H1 (cell line): ENCODE data around the gene TWSG1. TPM values are rescaled to one million over a fixed set of nuclear protein-coding genes. Genes with fewer than 3 reads are reported as not detected.

Experiments
- CTCF ChIA-PET: fragments of 300-600 bp; sonication (Branson Sonifier 250); formaldehyde crosslinking; loops from one replicate; lab custom pipeline; 2021; ENCODE audit not compliant: partially characterized antibody; lab: Charles Lee
- POLR2A ChIA-PET: fragments of 300-600 bp; sonication (Branson Sonifier 250); formaldehyde crosslinking; loops from one replicate; lab custom pipeline; 2021; ENCODE audit warnings: inconsistent platforms; ENCODE audit not compliant: partially characterized antibody; lab: Charles Lee
- DNase-seq, 2 experiments: peaks; one replicate each; pipeline versions ENCODE4 v3.0.0 to v3.0.0-alpha.2; 2010 to 2022; ENCODE audit warnings: low spot score in 2 of 2, low read depth in 1 of 2, mixed read lengths in 1 of 2
- FAIRE-seq: peaks from 2 replicates; lab custom pipeline; 2011; peaks lifted over from hg19 to GRCh38; lab: Jason Lieb, UNC
- H2AFZ ChIP-seq: 2 replicates; pipeline ENCODE4 v1.8.1; 2012; ENCODE audit warnings: low read length, inconsistent platforms
- H2AK5ac ChIP-seq: 2 replicates; pipeline ENCODE4 v1.6.1; 2013; ENCODE audit warnings: low read depth, low read length
- H2BK120ac ChIP-seq: replicated peaks from 2 replicates; pipeline ENCODE3; 2013; ENCODE audit warnings: low read depth, low read length, inconsistent platforms
- H2BK12ac ChIP-seq: 2 replicates; pipeline ENCODE4 v1.6.1; 2013; ENCODE audit warnings: low read depth, low read length
- H2BK15ac ChIP-seq: 2 replicates; pipeline ENCODE4 v1.6.1; 2013; ENCODE audit warnings: low read length
- H2BK20ac ChIP-seq: 2 replicates; pipeline ENCODE4 v1.6.1; 2013; ENCODE audit warnings: low read length
- H2BK5ac ChIP-seq: 2 replicates; pipeline ENCODE4 v1.6.1; 2013; ENCODE audit warnings: low read depth, low read length
- H3K14ac ChIP-seq: 2 replicates; pipeline ENCODE4 v1.6.1; 2013; ENCODE audit warnings: inconsistent platforms; ENCODE audit not compliant: insufficient read length
- H3K18ac ChIP-seq: 2 replicates; pipeline ENCODE4 v1.6.1; 2013; ENCODE audit warnings: low read length; ENCODE audit errors: extremely low read depth
- H3K23ac ChIP-seq: 2 replicates; pipeline ENCODE4 v1.6.1; 2013; ENCODE audit warnings: inconsistent platforms; ENCODE audit not compliant: insufficient read length
- H3K23me2 ChIP-seq: 2 replicates; pipeline ENCODE4 v1.6.1; 2013; ENCODE audit warnings: low read depth, low read length
- H3K27ac ChIP-seq: 2 replicates; pipeline ENCODE4 v1.6.1; 2011; ENCODE audit warnings: low read depth, low read length, inconsistent platforms
- H3K27me3 ChIP-seq, 4 experiments: replicated peaks in 1 of 4; 1 replicate in 1 of 4; 2 replicates in 3 of 4; pipeline versions ENCODE4 v1.6.1 to v1.8.1; 2011 to 2013; ENCODE audit warnings: low read length in 3 of 4, mild to moderate bottlenecking in 3 of 4, inconsistent platforms in 2 of 4, mixed read lengths in 2 of 4, moderate library complexity in 1 of 4; ENCODE audit not compliant: control insufficient read depth in 3 of 4, insufficient read depth in 3 of 4; ENCODE audit errors: extremely low read depth in 1 of 4
- H3K36me3 ChIP-seq, 4 experiments: 2 replicates each; pipeline versions ENCODE4 v1.6.1 to v1.8.1; 2011 to 2013; ENCODE audit warnings: mild to moderate bottlenecking in 4 of 4, low read length in 3 of 4, moderate library complexity in 2 of 4, control low read depth in 1 of 4, inconsistent platforms in 1 of 4; ENCODE audit not compliant: insufficient read depth in 4 of 4, control insufficient read depth in 2 of 4
- H3K4ac ChIP-seq: replicated peaks from 2 replicates; pipeline ENCODE3; 2013; ENCODE audit warnings: low read length, low read depth, mixed read lengths, inconsistent platforms; ENCODE audit not compliant: insufficient read length
- H3K4me1 ChIP-seq, 4 experiments: replicated peaks in 1 of 4; 1 replicate in 1 of 4; 2 replicates in 3 of 4; pipeline versions ENCODE4 v1.6.1 to v1.8.1; 2011 to 2013; ENCODE audit warnings: low read length in 3 of 4, inconsistent platforms in 2 of 4, mixed read lengths in 1 of 4; ENCODE audit not compliant: insufficient read depth in 4 of 4, control insufficient read depth in 3 of 4
- H3K4me2 ChIP-seq, 2 experiments: 2 replicates each; pipeline versions ENCODE4 v1.6.1 to v1.8.1; 2011 to 2013; ENCODE audit warnings: low read depth in 2 of 2, low read length in 2 of 2, control low read depth in 1 of 2, inconsistent platforms in 1 of 2, mild to moderate bottlenecking in 1 of 2; ENCODE audit not compliant: insufficient read depth in 1 of 2
- H3K4me3 ChIP-seq, 4 experiments: fragments of 200-600, 300-600 bp in 1 of 4; sonication (generic), shearing (Covaris generic), sonication (Bioruptor Twin) in 1 of 4; 2 replicates each; pipeline versions ENCODE4 v1.5.1 to v1.8.1; 2011 to 2016; ENCODE audit warnings: low read length in 4 of 4, low read depth in 3 of 4, control low read depth in 2 of 4, inconsistent platforms in 2 of 4, mild to moderate bottlenecking in 2 of 4, mixed read lengths in 1 of 4, moderate library complexity in 1 of 4; ENCODE audit not compliant: insufficient read depth in 2 of 4; ENCODE audit errors: extremely low read depth in 1 of 4
- H3K56ac ChIP-seq: replicated peaks from 2 replicates; pipeline ENCODE3; 2013; ENCODE audit warnings: low read depth, mild to moderate bottlenecking, mixed read lengths, low read length, inconsistent platforms; ENCODE audit not compliant: insufficient read length
- H3K79me1 ChIP-seq: 2 replicates; pipeline ENCODE4 v1.6.1; 2013; ENCODE audit warnings: low read depth, low read length, control low read depth
- H3K79me2 ChIP-seq, 2 experiments: 2 replicates each; pipeline versions ENCODE4 v1.6.1 to v1.8.1; 2012 to 2013; ENCODE audit warnings: low read length in 2 of 2, mild to moderate bottlenecking in 2 of 2, inconsistent platforms in 1 of 2; ENCODE audit not compliant: insufficient read depth in 2 of 2, control insufficient read depth in 1 of 2
- H3K9ac ChIP-seq, 4 experiments: replicated peaks in 1 of 4; 1 replicate in 1 of 4; 2 replicates in 3 of 4; pipeline versions ENCODE4 v1.6.1 to v1.8.1; 2011 to 2013; ENCODE audit warnings: low read depth in 3 of 4, low read length in 3 of 4, control low read depth in 2 of 4, mild to moderate bottlenecking in 2 of 4, moderate library complexity in 2 of 4, inconsistent platforms in 1 of 4; ENCODE audit errors: extremely low read depth in 1 of 4
- H3K9me3 ChIP-seq, 2 experiments: 2 replicates each; pipeline versions ENCODE4 v1.6.1 to v1.8.1; 2012 to 2013; ENCODE audit warnings: mild to moderate bottlenecking in 2 of 2, moderate library complexity in 2 of 2, control low read depth in 1 of 2, inconsistent platforms in 1 of 2, low read depth in 1 of 2, low read length in 1 of 2, mixed read lengths in 1 of 2; ENCODE audit not compliant: insufficient read depth in 2 of 2
- H4K20me1 ChIP-seq, 2 experiments: replicated peaks in 1 of 2; 2 replicates each; pipeline versions ENCODE3 to v1.8.1; 2011 to 2013; ENCODE audit warnings: inconsistent platforms in 2 of 2, low read length in 2 of 2, mild to moderate bottlenecking in 1 of 2; ENCODE audit not compliant: insufficient read depth in 2 of 2, control insufficient read depth in 1 of 2
- H4K5ac ChIP-seq: 2 replicates; pipeline ENCODE4 v1.6.1; 2013; ENCODE audit warnings: low read length, low read depth, mixed read lengths, inconsistent platforms; ENCODE audit not compliant: insufficient read length
- H4K8ac ChIP-seq: 2 replicates; pipeline ENCODE4 v1.8.0; 2013; ENCODE audit warnings: mild to moderate bottlenecking, moderate library complexity, low read length, inconsistent platforms; ENCODE audit not compliant: insufficient read depth; ENCODE audit errors: extremely low read depth
- H4K91ac ChIP-seq: replicated peaks from 2 replicates; pipeline ENCODE3; 2013; ENCODE audit warnings: low read length, mixed read lengths, inconsistent platforms; ENCODE audit not compliant: insufficient read length
- BCL11A ChIP-seq, 2 experiments: IDR thresholded peaks; one replicate each; pipeline ENCODE4 v1.6.1; 2011; ENCODE audit warnings: low read depth in 2 of 2, low read length in 2 of 2, mild to moderate bottlenecking in 2 of 2
- CHD1 ChIP-seq: IDR thresholded peaks from 2 replicates; pipeline ENCODE4 v1.6.1; 2012; ENCODE audit warnings: low read depth, low read length, improper control_type of control experiment
- EP300 ChIP-seq, 2 experiments: IDR thresholded peaks; 1 replicate in 1 of 2; 2 replicates in 1 of 2; pipeline ENCODE4 v1.6.1; 2011 to 2012; ENCODE audit warnings: low read depth in 2 of 2, low read length in 2 of 2, mild to moderate bottlenecking in 2 of 2, borderline replicate concordance in 1 of 2, inconsistent platforms in 1 of 2, moderate library complexity in 1 of 2
- JUN ChIP-seq: IDR thresholded peaks from 2 replicates; pipeline ENCODE4 v1.6.1; 2011; ENCODE audit warnings: low read depth, mild to moderate bottlenecking, improper control_type of control experiment, low read length
- JUND ChIP-seq: IDR thresholded peaks from 2 replicates; pipeline ENCODE4 v1.6.1; 2011; ENCODE audit warnings: mild to moderate bottlenecking, improper control_type of control experiment, low read length
- NRF1 ChIP-seq: IDR thresholded peaks from 2 replicates; pipeline ENCODE4 v1.6.1; 2011; ENCODE audit warnings: mild to moderate bottlenecking, low read depth, low read length, improper control_type of control experiment
- POU5F1 ChIP-seq: IDR thresholded peaks from 2 replicates; pipeline ENCODE4 v1.6.1; 2011; ENCODE audit warnings: low read depth, mild to moderate bottlenecking, low read length, moderate library complexity
- SIN3A ChIP-seq, 2 experiments: IDR thresholded peaks in 1 of 2; conservative IDR thresholded peaks in 1 of 2; 2 replicates each; pipeline ENCODE4 v1.6.1; 2011 to 2012; ENCODE audit warnings: low read length in 2 of 2, improper control_type of control experiment in 1 of 2, low read depth in 1 of 2, mild to moderate bottlenecking in 1 of 2
- SP2 ChIP-seq: IDR thresholded peaks from 2 replicates; pipeline ENCODE4 v1.6.1; 2012; ENCODE audit warnings: mild to moderate bottlenecking, low read length, inconsistent platforms
- SRF ChIP-seq: IDR thresholded peaks from 2 replicates; pipeline ENCODE4 v1.6.1; 2011; ENCODE audit warnings: mild to moderate bottlenecking, low read depth, low read length, moderate library complexity
- SUZ12 ChIP-seq: fragments of 200-600 bp; sonication (generic); IDR thresholded peaks from 2 replicates; pipeline ENCODE4 v1.6.1; 2012; ENCODE audit warnings: mild to moderate bottlenecking, inconsistent platforms, low read length, moderate library complexity, mixed read lengths
- TAF7 ChIP-seq: optimal IDR thresholded peaks from 2 replicates; pipeline ENCODE3; 2011; ENCODE audit warnings: low read depth, mild to moderate bottlenecking, inconsistent platforms, low read length, moderate library complexity, borderline replicate concordance
- TCF12 ChIP-seq: IDR thresholded peaks from 2 replicates; pipeline ENCODE4 v1.6.1; 2011; ENCODE audit warnings: low read depth, mild to moderate bottlenecking, low read length
- polyA plus RNA-seq, 7 experiments: library from polyadenylated mRNA; depleted of rRNA in 3 of 7; stranded (reverse) in 5 of 7; unstranded in 2 of 7; fragments of >200 nt in 5 of 7; fragments of 200-250 nt in 2 of 7; gene quantifications; 1 replicate in 5 of 7; 2 replicates in 1 of 7; 4 replicates in 1 of 7; pipeline versions ENCODE4 v1.2.1 to v1.2.3, GENCODE V29; 2011 to 2013; ENCODE audit warnings: missing spikeins in 2 of 7, mixed read lengths in 2 of 7
- total RNA-seq: library from RNA; stranded (reverse); fragmentation: NEBNext Ultra II Directional; extraction: Animal tissue kit (Norgen Biotek cat#: 25700); gene quantifications from 2 replicates; pipeline ENCODE4 v1.2.1, GENCODE V29; 2021
- TF ChIP-seq, protein P1 (sequence below): IDR thresholded peaks from 2 replicates; pipeline ENCODE4 v1.6.1; 2012; ENCODE audit warnings: low read length, inconsistent platforms

TWSG1 gene
- total and polyA plus RNA-seq, 2 of the 8 experiments (the other 6 are each of a cell fraction or from before 2014, with no cell fraction given), result 11.8 to 19.8 TPM

DNA sequence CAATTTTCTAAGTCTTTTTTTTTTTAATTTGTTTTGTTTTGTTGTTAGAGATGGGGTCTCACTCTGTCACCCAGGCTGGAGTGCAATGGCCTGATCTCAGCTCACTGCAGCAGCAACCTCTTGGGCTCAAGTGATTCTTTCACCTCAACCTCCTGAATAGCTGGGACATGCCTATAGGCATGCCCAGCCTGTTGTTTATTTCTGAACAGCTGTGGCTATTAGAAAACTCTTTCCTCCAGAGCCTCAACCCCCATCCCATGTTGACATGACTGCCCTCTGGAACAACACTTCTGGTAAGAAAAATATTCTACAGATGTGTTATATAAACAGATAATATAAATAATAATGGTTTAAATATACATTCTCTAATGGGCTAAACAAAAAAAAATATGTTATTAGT lies 44.4 kb upstream of the TWSG1 start:
- Histone ChIP-seq H4K20me1 (no peaks in the 10 kb centered on the region), H3K79me2 (no peaks in the 10 kb centered on the region), H3K23ac (no peak overlapping the region), H3K4me1 (no peaks in the 10 kb centered on the region), H4K5ac (no peak overlapping the region), H3K18ac (no peak overlapping the region), H3K4me3 (no peak overlapping the region), H2AK5ac (no peak overlapping the region), H3K14ac (no peak overlapping the region), H2BK120ac (no peak overlapping the region), H2BK15ac (no peak overlapping the region), H3K27me3 (no peaks in the 10 kb centered on the region), H3K79me1 (no peaks in the 10 kb centered on the region), H3K27ac (no peak overlapping the region), H3K56ac (no peak overlapping the region), H2BK5ac (no peak overlapping the region), H2BK12ac (no peak overlapping the region), H3K36me3 (peaks cover 0 to 4% (median 0%) of the 10 kb centered on the region in 4 experiments; a peak in 2 of 8 replicates), H4K8ac (no peak overlapping the region), H3K9ac (no peak overlapping the region), H2BK20ac (no peak overlapping the region), H3K4ac (no peak overlapping the region), H3K4me2 (no peak overlapping the region), H4K91ac (no peak overlapping the region), H3K23me2 (no peaks in the 10 kb centered on the region), H3K9me3 (peaks cover 19 to 22% of the 10 kb centered on the region in 2 experiments), H2AFZ (no peak overlapping the region)
- ChIA-PET POLR2A (no interaction called here), CTCF (no interaction called here)
- TF ChIP-seq JUND (no peak), CHD1 (no peak), SUZ12 (no peak), SP2 (no peak), TAF7 (no peak), JUN (no peak), TCF12 (no peak), POU5F1 (no peak), SIN3A (conservative IDR thresholded peaks at IDR 0.05 in 1 of 2, IDR thresholded peaks at IDR 0.05 in 1 of 2; ENCODE audit: low read depth in 1 of 2, low read length in 2 of 2) (no peak), EP300 (IDR thresholded peaks at IDR 0.05; ENCODE audit: borderline replicate concordance in 1 of 2, low read depth in 2 of 2, low read length in 2 of 2) (no peak), SRF (no peak), BCL11A (IDR thresholded peaks at IDR 0.05; ENCODE audit: low read depth in 2 of 2, low read length in 2 of 2) (no peak), NRF1 (no peak)
- TF ChIP-seq, protein P1, sequence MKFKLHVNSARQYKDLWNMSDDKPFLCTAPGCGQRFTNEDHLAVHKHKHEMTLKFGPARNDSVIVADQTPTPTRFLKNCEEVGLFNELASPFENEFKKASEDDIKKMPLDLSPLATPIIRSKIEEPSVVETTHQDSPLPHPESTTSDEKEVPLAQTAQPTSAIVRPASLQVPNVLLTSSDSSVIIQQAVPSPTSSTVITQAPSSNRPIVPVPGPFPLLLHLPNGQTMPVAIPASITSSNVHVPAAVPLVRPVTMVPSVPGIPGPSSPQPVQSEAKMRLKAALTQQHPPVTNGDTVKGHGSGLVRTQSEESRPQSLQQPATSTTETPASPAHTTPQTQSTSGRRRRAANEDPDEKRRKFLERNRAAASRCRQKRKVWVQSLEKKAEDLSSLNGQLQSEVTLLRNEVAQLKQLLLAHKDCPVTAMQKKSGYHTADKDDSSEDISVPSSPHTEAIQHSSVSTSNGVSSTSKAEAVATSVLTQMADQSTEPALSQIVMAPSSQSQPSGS, result no peak
- no peak for FAIRE-seq
- DNase-seq, result no peak
